IMR-90 (cell line): ENCODE results near the gene FBXO31. TPM values are rescaled to one million over a fixed set of nuclear protein-coding genes. Genes with fewer than 3 reads are reported as not detected.

ENCODE experiments used
- ATAC-seq: fragments of 200-7000 bp; cut with Tn5 transposase; 2 replicates; pipeline ENCODE4 v1.9.1; 2020; ENCODE audit warnings: low read depth, mild to moderate bottlenecking, moderate library complexity
- BruUV-seq: library from RNA; stranded (reverse); fragments of 400-500 nt; replicated peaks from 2 replicates; lab custom pipeline; 2021; lab: Mats Ljungman, UMichigan
- CTCF ChIA-PET: fragments of 300-600 bp; formaldehyde crosslinking; extraction: SDS; loops from one replicate; lab custom pipeline; 2021; ENCODE audit warnings: antibody characterized with exemption; lab: Yijun Ruan, JAX
- POLR2A ChIA-PET: fragments of 300-600 bp; sonication (Branson Sonifier 250); formaldehyde crosslinking; loops from one replicate; lab custom pipeline; 2022; ENCODE audit warnings: antibody characterized with exemption; ENCODE audit not compliant: unreplicated experiment; lab: Charles Lee
- DNase-seq: peaks from one replicate; pipeline ENCODE4 v3.0.0; 2013
- H2AFZ ChIP-seq: replicated peaks from 2 replicates; pipeline ENCODE3; 2013; ENCODE audit warnings: low read length, mild to moderate bottlenecking; ENCODE audit not compliant: poor library complexity
- H2AK5ac ChIP-seq: 2 replicates; pipeline ENCODE4 v1.6.1; 2013; ENCODE audit warnings: low read depth, low read length, inconsistent platforms
- H2AK9ac ChIP-seq: replicated peaks from 2 replicates; pipeline ENCODE3; 2013; ENCODE audit warnings: mild to moderate bottlenecking, low read depth, low read length, moderate library complexity; ENCODE audit not compliant: poor library complexity
- H2BK120ac ChIP-seq: 2 replicates; pipeline ENCODE4 v1.6.1; 2013; ENCODE audit warnings: low read depth, low read length, inconsistent platforms
- H2BK15ac ChIP-seq: 3 replicates; pipeline ENCODE4 v1.6.1; 2013; ENCODE audit warnings: low read depth, low read length, inconsistent platforms
- H2BK20ac ChIP-seq: 2 replicates; pipeline ENCODE4 v1.6.1; 2013; ENCODE audit warnings: low read depth, mild to moderate bottlenecking, inconsistent platforms, low read length, moderate library complexity
- H2BK5ac ChIP-seq: 2 replicates; pipeline ENCODE4 v1.6.1; 2013; ENCODE audit warnings: mild to moderate bottlenecking, low read depth, low read length, inconsistent platforms; ENCODE audit not compliant: poor library complexity, severe bottlenecking
- H3K14ac ChIP-seq: replicated peaks from 2 replicates; pipeline ENCODE4 v1.6.1; 2013; ENCODE audit warnings: low read depth, low read length, inconsistent platforms
- H3K18ac ChIP-seq: 2 replicates; pipeline ENCODE4 v1.6.1; 2013; ENCODE audit warnings: low read depth, low read length, control low read depth
- H3K23ac ChIP-seq: 2 replicates; pipeline ENCODE4 v1.6.1; 2013; ENCODE audit warnings: low read depth, low read length, inconsistent platforms
- H3K27ac ChIP-seq: 2 replicates; pipeline ENCODE4 v1.5.1; 2013; ENCODE audit warnings: mild to moderate bottlenecking, control low read depth, low read length; ENCODE audit not compliant: insufficient read depth
- H3K27me3 ChIP-seq: 2 replicates; pipeline ENCODE4 v1.6.1; 2013; ENCODE audit warnings: low read length; ENCODE audit not compliant: control insufficient read depth, insufficient read depth
- H3K36me3 ChIP-seq: 2 replicates; pipeline ENCODE4 v1.6.1; 2013; ENCODE audit warnings: low read length, mixed read lengths; ENCODE audit not compliant: control insufficient read depth, insufficient read depth
- H3K4ac ChIP-seq: 2 replicates; pipeline ENCODE4 v1.6.1; 2013; ENCODE audit warnings: low read depth, low read length, inconsistent platforms
- H3K4me1 ChIP-seq: 2 replicates; pipeline ENCODE4 v1.6.1; 2013; ENCODE audit warnings: low read length, mixed read lengths; ENCODE audit not compliant: control insufficient read depth, insufficient read depth
- H3K4me2 ChIP-seq: 2 replicates; pipeline ENCODE4 v1.6.1; 2013; ENCODE audit warnings: low read depth, mild to moderate bottlenecking, control low read depth, low read length, moderate library complexity
- H3K4me3 ChIP-seq: 2 replicates; pipeline ENCODE4 v1.5.1; 2013; ENCODE audit warnings: low read depth, mild to moderate bottlenecking, control low read depth, low read length, moderate library complexity; ENCODE audit not compliant: insufficient read depth
- H3K56ac ChIP-seq: 2 replicates; pipeline ENCODE4 v1.6.1; 2013; ENCODE audit warnings: low read length, inconsistent platforms; ENCODE audit not compliant: insufficient read depth; ENCODE audit errors: extremely low read depth
- H3K79me1 ChIP-seq, 2 experiments: 2 replicates each; pipeline ENCODE4 v1.6.1; 2013; ENCODE audit warnings: low read length in 2 of 2, inconsistent platforms in 1 of 2, low read depth in 1 of 2
- H3K9ac ChIP-seq: 2 replicates; pipeline ENCODE4 v1.6.1; 2013; ENCODE audit warnings: low read depth, low read length, control low read depth
- H3K9me1 ChIP-seq: 2 replicates; pipeline ENCODE4 v1.6.1; 2013; ENCODE audit warnings: low read length, inconsistent platforms; ENCODE audit not compliant: insufficient read depth
- H3K9me3 ChIP-seq: 2 replicates; pipeline ENCODE4 v1.6.1; 2013; ENCODE audit warnings: low read length; ENCODE audit not compliant: control insufficient read depth, insufficient read depth
- H4K20me1 ChIP-seq: 2 replicates; pipeline ENCODE4 v1.6.1; 2013; ENCODE audit warnings: low read length, inconsistent platforms; ENCODE audit not compliant: insufficient read depth
- H4K5ac ChIP-seq: 2 replicates; pipeline ENCODE4 v1.6.1; 2013; ENCODE audit warnings: mild to moderate bottlenecking, low read depth, low read length, control low read depth
- H4K8ac ChIP-seq, 2 experiments: 2 replicates each; pipeline ENCODE4 v1.6.1; 2013; ENCODE audit warnings: low read depth in 2 of 2, low read length in 2 of 2, control low read depth in 1 of 2, inconsistent platforms in 1 of 2
- H4K91ac ChIP-seq: 2 replicates; pipeline ENCODE4 v1.6.1; 2013; ENCODE audit warnings: low read depth, low read length, inconsistent platforms; ENCODE audit not compliant: insufficient read depth
- BHLHE40 ChIP-seq: fragments of 150-350 bp; IDR thresholded peaks from 2 replicates; pipeline ENCODE4 v1.6.1; 2016; ENCODE audit warnings: mild to moderate bottlenecking, low read depth, low read length
- CHD1 ChIP-seq: IDR thresholded peaks from 2 replicates; pipeline ENCODE4 v1.6.1; 2012; ENCODE audit warnings: low read depth, low read length, improper control_type of control experiment
- FOS ChIP-seq: fragments of 150-350 bp; IDR thresholded peaks from 2 replicates; pipeline ENCODE4 v1.6.1; 2016; ENCODE audit warnings: low read depth, low read length
- MAFK ChIP-seq: IDR thresholded peaks from 2 replicates; pipeline ENCODE4 v1.6.1; 2012; ENCODE audit warnings: low read depth, low read length, improper control_type of control experiment
- MAZ ChIP-seq: IDR thresholded peaks from 2 replicates; pipeline ENCODE4 v1.6.1; 2012; ENCODE audit warnings: low read depth, mild to moderate bottlenecking, low read length, improper control_type of control experiment, moderate library complexity, borderline replicate concordance
- MXI1 ChIP-seq: IDR thresholded peaks from 2 replicates; pipeline ENCODE4 v1.6.1; 2012; ENCODE audit warnings: low read depth, mild to moderate bottlenecking, low read length, moderate library complexity, borderline replicate concordance
- NFE2L2 ChIP-seq: fragments of 150-350 bp; IDR thresholded peaks from 2 replicates; pipeline ENCODE4 v1.6.1; 2016; ENCODE audit warnings: low read depth, mild to moderate bottlenecking, low read length
- RCOR1 ChIP-seq: IDR thresholded peaks from 2 replicates; pipeline ENCODE4 v1.6.1; 2012; ENCODE audit warnings: mild to moderate bottlenecking, low read length, improper control_type of control experiment; ENCODE audit not compliant: insufficient replicate concordance
- RFX5 ChIP-seq: IDR thresholded peaks from 2 replicates; pipeline ENCODE4 v1.8.0; 2012; ENCODE audit warnings: low read depth, mild to moderate bottlenecking, low read length, moderate library complexity
- SMC3 ChIP-seq: fragments of 150-350 bp; IDR thresholded peaks from 2 replicates; pipeline ENCODE4 v1.6.1; 2016; ENCODE audit warnings: low read depth, mild to moderate bottlenecking, antibody characterized with exemption, low read length, moderate library complexity
- WGBS, 2 experiments: methylation state at CpG; one replicate each; pipeline versions ENCODE4 v1.1.5 to v1.1.7; 2013; ENCODE audit warnings: missing lambda C conversion rate in 2 of 2; ENCODE audit not compliant: insufficient read length in 1 of 2; ENCODE audit errors: extremely low coverage in 2 of 2; 5-methylcytosine and 5-hydroxymethylcytosine counted together
- dilution Hi-C: fragments of 300-500 bp; cut with HindIII; formaldehyde crosslinking; loops from one replicate; pipeline ENCODE4 v1.14.3; 2018; ENCODE audit warnings: low sequenced_read_pairs; ENCODE audit not compliant: unreplicated experiment
- in situ Hi-C: fragments of 300-500 bp; cut with MboI; formaldehyde crosslinking; loops from 3 replicates; pipeline ENCODE4 v1.14.3; 2019; ENCODE audit warnings: low sequenced_read_pairs, inconsistent platforms, mixed read lengths
- intact Hi-C: fragments of 100-400 bp; cut with micrococcal nuclease; formaldehyde crosslinking; loops from 2 replicates; pipeline ENCODE4 v1.10.0; 2022
- polyA plus RNA-seq, 3 experiments: library from polyadenylated mRNA; depleted of rRNA; stranded (reverse); fragments of >200 nt; gene quantifications; 2 replicates each; pipeline ENCODE4 v1.2.3, GENCODE V29; 2012; ENCODE audit warnings: low replicate concordance in 1 of 3
- total RNA-seq: library from RNA; depleted of rRNA; stranded (reverse); fragments of >200 nt; gene quantifications from 2 replicates; pipeline ENCODE4 v1.2.3, GENCODE V29; 2012
- TF ChIP-seq, protein P1 (sequence below): fragments of 150-350 bp; IDR thresholded peaks from 2 replicates; pipeline ENCODE4 v1.6.1; 2016; ENCODE audit warnings: low read depth, mild to moderate bottlenecking, low read length, moderate library complexity, borderline replicate concordance

Gene FBXO31
- total and polyA plus RNA-seq, 2 of the 4 experiments (the other 2 are of a cell fraction) = 10.4 to 16.9 TPM

DNA sequence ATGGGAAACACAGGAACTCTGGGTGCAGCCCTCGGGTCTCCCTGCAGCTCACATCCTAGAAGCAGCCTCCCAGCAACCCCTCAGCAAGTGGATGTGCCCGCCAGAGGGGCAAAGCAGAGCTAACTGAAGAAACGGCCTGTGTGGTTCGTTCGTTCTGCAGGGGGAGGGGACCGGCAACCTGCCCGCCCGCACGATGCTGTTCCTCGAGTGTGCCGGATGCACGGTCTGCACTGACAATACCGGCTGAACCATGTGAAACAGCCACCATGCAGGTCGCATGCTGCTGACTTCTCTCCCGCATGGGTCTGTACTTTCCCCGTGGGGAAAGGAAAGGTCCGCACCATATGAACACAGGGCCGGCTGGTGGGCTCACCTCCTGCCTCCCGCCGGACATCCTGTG, 41.1 kb downstream of the FBXO31 start:
- H3K79me1 ChIP-seq = peaks cover 3 to 26% of the 10 kb centered on the region in 2 experiments; a peak in 3 of 4 replicates
- H3K27me3 ChIP-seq = no peaks in the 10 kb centered on the region
- H3K9me3 ChIP-seq = no peaks in the 10 kb centered on the region
- no peak overlapping the region for H2AK9ac ChIP-seq
- H4K5ac ChIP-seq = no peak overlapping the region
- TF ChIP-seq FOS (no peak), RFX5 (no peak), RCOR1 (no peak), BHLHE40 (no peak), MXI1 (no peak), MAZ (no peak), MAFK (no peak), CHD1 (no peak), SMC3 (no peak), NFE2L2 (no peak)
- TF ChIP-seq, protein P1, sequence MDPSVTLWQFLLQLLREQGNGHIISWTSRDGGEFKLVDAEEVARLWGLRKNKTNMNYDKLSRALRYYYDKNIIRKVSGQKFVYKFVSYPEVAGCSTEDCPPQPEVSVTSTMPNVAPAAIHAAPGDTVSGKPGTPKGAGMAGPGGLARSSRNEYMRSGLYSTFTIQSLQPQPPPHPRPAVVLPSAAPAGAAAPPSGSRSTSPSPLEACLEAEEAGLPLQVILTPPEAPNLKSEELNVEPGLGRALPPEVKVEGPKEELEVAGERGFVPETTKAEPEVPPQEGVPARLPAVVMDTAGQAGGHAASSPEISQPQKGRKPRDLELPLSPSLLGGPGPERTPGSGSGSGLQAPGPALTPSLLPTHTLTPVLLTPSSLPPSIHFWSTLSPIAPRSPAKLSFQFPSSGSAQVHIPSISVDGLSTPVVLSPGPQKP = no peak
- H3K36me3 ChIP-seq = peaks cover 39% of the 10 kb centered on the region
- no peak overlapping the region for H2AFZ ChIP-seq
- dilution Hi-C loops = no loop called here
- H3K9ac ChIP-seq = no peak overlapping the region
- H3K4me1 ChIP-seq = no peaks in the 10 kb centered on the region
- intact Hi-C loops = no loop called here
- no peak overlapping the region for H3K27ac ChIP-seq
- BruUV-seq = no TSS peak
- no peak overlapping the region for H3K14ac ChIP-seq
- no peak overlapping the region for H3K18ac ChIP-seq
- POLR2A ChIA-PET = interaction anchor here (0.6 kb wide), 1 partner anchor 224 kb away, joined by 3 read pairs; no protein-coding TSS in a partner anchor
- H3K4me2 ChIP-seq = no peak overlapping the region
- no peak overlapping the region for H2BK15ac ChIP-seq
- no peak overlapping the region for H2BK5ac ChIP-seq
- CTCF ChIA-PET = no interaction called here
- H3K4ac ChIP-seq = no peak overlapping the region
- no peak overlapping the region for H2BK120ac ChIP-seq
- H2BK20ac ChIP-seq = no peak overlapping the region
- in situ Hi-C loops = no loop called here
- no peak overlapping the region for H2AK5ac ChIP-seq
- H4K91ac ChIP-seq = no peak overlapping the region
- no peak overlapping the region for H3K4me3 ChIP-seq
- H4K20me1 ChIP-seq = peaks cover 12% of the 10 kb centered on the region
- 97% methylated on average over 15 of the region's 20 CpGs; no CpG with 5 or more reads in 1 of the 2 experiments for WGBS, 2 experiments
- no peak for ATAC-seq
- no peak overlapping the region for H3K23ac ChIP-seq
- H3K56ac ChIP-seq = no peak overlapping the region
- DNase-seq = no peak
- 0 out of 2 replicates have a peak, but pooled peaks cover 3% of the 10 kb centered on the region for H3K9me1 ChIP-seq
- no peak overlapping the region for H4K8ac ChIP-seq
